Mucosa of gallbladder (tissue), 1 donor: ENCODE measurements around the gene RAB11A. TPM values are rescaled to one million over a fixed set of nuclear protein-coding genes. Genes with fewer than 3 reads are reported as not detected.

Experiments
- DNase-seq: peaks from one replicate; pipeline ENCODE4 v3.0.0-alpha.2; 2020; ENCODE audit warnings: low spot score
- total RNA-seq: library from RNA; stranded (reverse); gene quantifications from one replicate; pipeline ENCODE4 v1.2.1, GENCODE V29; 2021
- donor health status: DM: no; HTN: no; CAD: no.

RAB11A gene
- total RNA-seq, 1 donor from 2014 or later = 250 TPM

- peak; percentile 59 for DNase-seq
Measured at GRCh38 chr15:65916664-65917406, 47.5 kb downstream of the RAB11A start.

GRCh38 chr15:65917407-65917756, 48.1 kb downstream of the RAB11A start:
- DNase-seq = no peak

- DNase-seq = no peak
Measured at GRCh38 chr15:65917936-65918335, 48.6 kb downstream of the RAB11A start.

GRCh38 chr15:65918357-65918920, 49.1 kb downstream of the RAB11A start:
- DNase-seq = no peak

GRCh38 chr15:65918945-65919344, 49.7 kb downstream of the RAB11A start:
- no peak for DNase-seq

GRCh38 chr15:65919353-65919752, 50.1 kb downstream of the RAB11A start:
- DNase-seq = no peak

- DNase-seq = no peak
Measured at GRCh38 chr15:65920121-65920520, 50.8 kb downstream of the RAB11A start.

- no peak for DNase-seq
Measured at GRCh38 chr15:65920825-65921309, 51.6 kb downstream of the RAB11A start.

GRCh38 chr15:65921780-65922179, 52.5 kb downstream of the RAB11A start:
- no peak for DNase-seq

- DNase-seq = no peak
Measured at GRCh38 chr15:65922621-65923020, 53.3 kb downstream of the RAB11A start.

- no peak for DNase-seq
Measured at GRCh38 chr15:65923264-65923663, 54.0 kb downstream of the RAB11A start.

- DNase-seq = no peak
Measured at GRCh38 chr15:65924004-65924403, 54.7 kb downstream of the RAB11A start.

GRCh38 chr15:65925338-65925737, 56.0 kb downstream of the RAB11A start:
- no peak for DNase-seq

- DNase-seq = no peak
Measured at GRCh38 chr15:65926459-65926858, 57.2 kb downstream of the RAB11A start.

GRCh38 chr15:65926899-65927298, 57.6 kb downstream of the RAB11A start:
- no peak for DNase-seq

- DNase-seq = no peak
Measured at GRCh38 chr15:65927545-65927944, 58.3 kb downstream of the RAB11A start.

GRCh38 chr15:65929573-65929972, 60.3 kb downstream of the RAB11A start:
- no peak for DNase-seq

GRCh38 chr15:65930134-65930533, 60.8 kb downstream of the RAB11A start:
- no peak for DNase-seq

- DNase-seq = no peak
Measured at GRCh38 chr15:65931221-65931620, 61.9 kb downstream of the RAB11A start.

GRCh38 chr15:65935391-65935790, 66.1 kb downstream of the RAB11A start:
- DNase-seq = no peak

- DNase-seq = no peak
Measured at GRCh38 chr15:65936282-65936681, 67.0 kb downstream of the RAB11A start.

- no peak for DNase-seq
Measured at GRCh38 chr15:65937054-65937453, 67.8 kb downstream of the RAB11A start.

- DNase-seq = peak; percentile 66
Measured at GRCh38 chr15:65937476-65937875, 68.2 kb downstream of the RAB11A start.

GRCh38 chr15:65938604-65939003, 69.3 kb downstream of the RAB11A start:
- DNase-seq = no peak
